HG02852 (cell line): ENCODE measurements around the gene ELMOD1.

Source experiments
- ATAC-seq: cut with Tn5 transposase; IDR thresholded peaks from one replicate; pipeline ENCODE4 v1.9.1; 2021; ENCODE audit warnings: mild to moderate bottlenecking, moderate library complexity; ENCODE audit not compliant: unreplicated experiment

ELMOD1 gene

DNA sequence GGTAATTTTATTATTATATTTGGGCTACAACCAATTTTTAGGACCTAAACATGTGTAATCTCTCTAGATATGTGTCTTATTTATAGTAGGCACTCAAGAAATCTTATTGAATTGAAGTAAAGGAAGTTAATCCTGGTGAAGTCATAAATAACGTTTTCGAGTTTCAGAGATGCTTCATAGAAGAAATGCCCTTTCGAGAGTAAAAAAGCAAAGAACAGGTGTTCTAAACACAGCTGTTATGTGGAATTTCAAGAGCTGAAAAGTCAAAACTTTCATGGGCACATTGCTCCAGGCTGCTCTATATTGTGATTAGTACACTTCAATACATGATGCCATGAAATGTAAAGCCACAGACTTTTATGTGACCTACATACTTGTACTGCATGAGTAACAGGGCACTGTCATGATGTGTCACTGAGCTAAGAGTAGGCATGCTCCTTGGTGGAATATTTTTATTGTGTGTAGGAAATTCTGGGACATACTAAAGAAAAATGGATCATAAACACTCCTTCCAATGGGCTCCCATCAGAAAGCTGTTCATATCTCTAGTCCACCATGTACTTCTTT is 7.2 kb upstream of the ELMOD1 start:
- ATAC-seq, result no peak

GRCh38 chr11:107587306-107587979 is 3.5 kb upstream of the ELMOD1 start:
- ATAC-seq, result no peak

DNA sequence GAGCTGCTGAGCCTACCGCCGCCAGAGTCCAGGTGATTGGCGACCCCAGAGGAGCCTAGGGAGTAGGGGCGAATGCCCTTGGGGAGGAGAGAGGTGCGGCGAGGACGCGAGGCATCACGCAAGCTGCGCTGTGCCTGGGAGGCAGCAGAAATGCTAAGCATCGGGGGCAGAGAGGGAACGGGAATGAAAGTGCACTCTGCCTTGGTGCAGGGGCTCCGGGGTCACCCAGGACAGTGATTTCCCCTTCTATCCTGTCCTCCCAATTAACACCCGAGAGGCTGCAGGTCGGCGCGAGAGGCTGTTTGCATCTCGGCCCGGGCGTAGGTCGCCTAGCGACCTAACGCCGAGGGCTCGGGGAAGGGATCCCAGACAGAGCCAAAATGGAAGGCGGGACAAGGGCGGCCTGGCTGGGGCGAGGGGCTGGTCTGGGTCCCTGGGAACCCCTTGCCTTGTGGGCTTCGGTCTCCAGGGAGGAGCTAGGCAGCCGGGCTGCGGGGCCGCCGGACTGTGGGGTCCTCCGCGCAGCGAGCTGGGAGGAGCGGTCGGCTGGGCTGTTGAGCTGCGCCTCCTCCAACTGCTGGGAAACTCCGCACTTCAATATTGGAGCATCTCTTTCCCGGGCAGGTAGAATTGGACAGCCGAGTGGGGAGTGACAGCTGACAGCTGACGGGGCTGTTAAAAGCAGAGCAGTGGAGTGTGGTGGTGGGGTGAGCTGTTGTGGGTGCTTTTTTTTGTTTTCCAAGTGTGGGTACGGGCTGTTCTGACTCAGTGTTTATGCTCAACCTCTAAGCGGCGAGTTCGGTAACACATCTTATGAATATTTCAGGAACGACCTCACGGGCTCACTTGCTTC is 657 bp downstream of the ELMOD1 start:
- peak; percentile 41 for ATAC-seq

- no peak for ATAC-seq
These were observed 1.3 kb downstream of the ELMOD1 start for GRCh38 chr11:107592231-107592590.

GRCh38 chr11:107592813-107593212 is 1.9 kb downstream of the ELMOD1 start:
- ATAC-seq, result no peak

DNA sequence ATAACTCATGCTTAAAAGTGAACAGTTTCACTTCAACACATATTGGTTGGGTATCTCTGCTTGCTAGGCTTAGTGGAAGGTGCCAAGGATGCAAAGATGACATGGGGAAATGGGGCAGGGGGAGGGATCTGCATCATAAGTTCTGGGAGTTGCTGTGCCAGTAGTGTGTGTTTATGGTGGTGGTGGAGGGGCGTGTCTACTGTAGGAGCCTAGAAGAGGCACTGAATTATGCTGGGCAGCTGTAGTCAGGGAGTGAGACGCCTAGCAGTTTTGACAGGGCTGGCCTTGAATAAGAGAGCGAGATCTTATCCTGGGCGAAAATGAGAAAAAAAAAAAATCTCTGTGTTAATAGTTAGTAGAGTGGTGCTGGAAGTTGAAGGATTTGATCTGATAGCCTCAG is 3.0 kb downstream of the ELMOD1 start:
- no peak for ATAC-seq

DNA sequence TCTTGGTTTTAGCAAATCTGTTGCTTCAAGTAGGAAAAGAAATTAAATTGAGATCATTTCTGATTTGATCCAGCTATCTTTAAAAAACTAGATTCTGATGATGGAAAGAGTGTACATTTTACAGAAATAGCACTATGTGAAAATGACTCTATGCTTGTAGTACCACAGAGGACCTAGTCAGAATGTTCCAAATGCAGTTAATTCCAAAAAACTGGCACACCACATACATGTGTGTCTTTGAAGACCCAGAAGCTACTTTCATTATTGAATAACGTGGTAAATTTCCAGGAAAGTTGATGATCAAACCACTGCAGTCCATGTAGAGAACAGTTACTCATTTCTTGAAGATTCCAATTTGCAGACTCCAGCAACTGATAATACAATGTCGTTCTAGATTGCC is 3.8 kb downstream of the ELMOD1 start:
- ATAC-seq, result no peak

GRCh38 chr11:107598225-107599139 is 7.5 kb downstream of the ELMOD1 start:
- ATAC-seq, result peak; percentile 65

GRCh38 chr11:107605061-107606006 is 14.4 kb downstream of the ELMOD1 start:
- no peak for ATAC-seq

- no peak for ATAC-seq
These were observed 15.2 kb downstream of the ELMOD1 start for GRCh38 chr11:107606141-107606540.

GRCh38 chr11:107608809-107609208 is 17.9 kb downstream of the ELMOD1 start:
- ATAC-seq, result no peak

DNA sequence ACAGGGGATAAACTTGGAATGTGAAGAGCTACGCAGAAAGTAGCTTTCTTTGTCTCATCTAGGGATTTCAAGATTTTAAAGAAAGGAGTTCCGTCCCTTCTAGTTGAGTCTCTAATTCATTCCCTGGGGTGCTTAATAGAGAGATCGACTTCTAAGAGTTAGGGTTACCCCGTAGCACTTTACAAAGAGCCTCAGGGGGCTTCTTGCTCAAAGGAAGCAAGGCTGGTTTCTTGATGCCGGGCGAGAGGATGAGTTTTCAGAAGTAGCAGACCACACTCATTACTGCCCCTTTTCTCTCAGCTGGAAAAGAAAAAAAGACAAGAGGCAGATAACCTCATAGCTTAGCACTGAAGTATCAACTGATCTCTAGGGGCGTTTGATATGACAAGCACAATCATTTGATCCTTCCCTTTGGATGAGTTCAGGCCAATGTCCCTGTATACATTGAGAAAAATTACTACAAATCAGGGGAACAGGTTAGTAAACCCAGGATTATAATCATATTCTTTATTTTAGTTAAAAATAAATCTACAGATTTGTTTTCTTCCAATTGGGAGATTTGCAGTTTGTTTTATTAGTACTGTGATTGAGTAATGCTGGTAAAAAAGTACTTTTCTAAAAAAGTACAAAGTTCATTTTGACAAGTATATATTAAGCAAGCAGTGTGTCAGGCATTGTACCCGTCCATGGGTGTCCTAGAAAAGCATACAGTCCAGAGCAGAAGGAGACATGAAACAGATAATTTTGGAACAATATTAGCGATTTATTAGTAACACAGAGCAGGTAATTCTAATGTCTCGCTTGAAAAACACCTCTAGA is 18.7 kb downstream of the ELMOD1 start:
- ATAC-seq, result no peak

- ATAC-seq, result no peak
These were observed 21.5 kb downstream of the ELMOD1 start for GRCh38 chr11:107612445-107612844.

GRCh38 chr11:107619926-107620325 is 29.0 kb downstream of the ELMOD1 start:
- no peak for ATAC-seq

GRCh38 chr11:107621081-107621480 is 30.1 kb downstream of the ELMOD1 start:
- no peak for ATAC-seq

DNA sequence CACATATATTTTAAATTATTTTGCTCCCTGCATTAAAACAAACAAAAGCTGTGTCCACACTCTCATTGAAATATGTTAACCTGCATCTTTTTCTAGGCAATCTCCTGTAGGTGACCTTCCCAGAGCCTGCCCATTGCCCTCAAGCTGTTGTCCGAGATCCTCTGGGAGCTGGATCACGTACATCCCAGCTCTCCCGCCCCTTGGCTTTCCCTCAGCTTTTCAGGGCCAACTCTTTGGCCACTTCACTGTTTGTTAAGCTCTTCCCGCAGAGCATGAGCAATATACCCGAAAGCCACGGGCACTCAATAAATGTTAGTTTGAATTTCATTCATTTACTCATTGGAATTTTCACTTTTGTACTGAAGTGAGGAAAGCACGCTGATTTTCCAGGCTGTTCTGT is 32.2 kb downstream of the ELMOD1 start:
- no peak for ATAC-seq

DNA sequence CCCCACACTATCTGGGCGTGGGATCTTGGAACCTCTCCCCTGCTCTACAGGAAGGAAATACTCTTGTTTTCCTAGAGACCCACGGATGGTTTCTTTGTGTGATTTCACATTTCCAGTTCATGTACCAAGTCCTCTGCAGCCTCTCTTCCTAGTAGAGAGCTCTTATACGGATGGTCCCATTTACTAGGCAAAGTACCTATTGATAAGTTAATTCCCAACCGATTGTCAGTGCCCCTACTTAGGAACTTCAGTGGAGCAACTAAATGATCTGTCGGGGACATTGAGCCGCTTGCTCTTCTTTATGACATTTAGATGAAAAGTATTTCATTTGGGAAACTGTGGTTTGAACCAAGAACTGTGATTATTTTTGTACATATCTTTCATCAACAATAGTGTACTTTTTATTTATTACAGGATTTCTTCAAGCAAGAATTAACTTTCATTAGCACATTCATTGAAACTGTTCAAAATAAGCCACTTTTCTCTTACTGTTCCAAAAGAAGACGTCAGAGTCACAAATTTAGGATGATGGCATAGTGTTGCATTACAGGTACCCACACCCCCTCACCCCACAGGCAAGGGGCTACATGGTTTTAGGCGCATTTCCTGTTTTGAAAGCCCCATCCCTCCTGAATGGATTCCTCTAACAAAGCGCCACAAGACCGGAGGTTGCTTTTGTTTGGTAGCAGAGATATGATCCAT is 34.2 kb downstream of the ELMOD1 start:
- ATAC-seq, result no peak

DNA sequence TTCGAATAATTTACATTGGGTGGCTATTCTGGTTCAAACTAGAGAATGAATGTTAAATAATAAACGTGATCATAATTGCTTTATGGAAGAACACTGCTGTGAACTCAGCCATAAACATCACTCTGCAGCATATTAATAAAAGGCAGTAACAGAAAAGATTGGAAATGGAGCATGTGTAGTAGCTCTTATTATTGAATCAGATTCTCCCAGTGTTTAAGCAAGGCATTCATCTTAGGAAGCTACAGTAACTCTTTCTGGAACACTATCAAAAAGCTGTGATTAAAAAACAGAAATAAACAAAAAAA is 34.7 kb downstream of the ELMOD1 start:
- no peak for ATAC-seq

DNA sequence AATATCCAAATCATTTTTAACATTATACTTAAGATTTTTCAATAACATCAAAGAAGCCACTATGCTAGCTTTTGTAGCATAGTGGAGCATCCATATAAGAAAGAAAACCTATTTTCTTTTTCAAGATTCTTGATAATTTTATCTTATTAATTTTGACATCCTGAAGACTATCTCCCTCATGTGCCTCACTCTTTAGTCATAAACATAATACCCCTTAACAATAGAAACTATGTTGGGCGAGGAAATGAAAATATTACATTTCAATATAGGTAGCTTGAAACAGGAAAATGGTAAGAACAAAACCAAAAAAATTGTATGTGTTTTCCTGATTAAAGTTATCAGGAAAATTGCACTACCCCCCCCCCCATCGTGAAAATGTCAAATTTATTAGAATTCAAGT is 40.1 kb downstream of the ELMOD1 start:
- no peak for ATAC-seq
